Stimulated activated CD8-positive, alpha-beta memory T cell treated with anti-CD3 and anti-CD28 coated beads, Interleukin-4, amount 100 ng/mL, for 48 hours (primary cell): ENCODE results near the gene IGF2BP1.
"Not testable (repeated sequence)": the region's sequence is repeated elsewhere in the genome, so short reads cannot be mapped to it uniquely, and the experiment has no call there.

Experiments
- DNase-seq: peaks from one replicate; pipeline ENCODE4 v3.0.0-alpha.2; 2020

Gene IGF2BP1

DNA sequence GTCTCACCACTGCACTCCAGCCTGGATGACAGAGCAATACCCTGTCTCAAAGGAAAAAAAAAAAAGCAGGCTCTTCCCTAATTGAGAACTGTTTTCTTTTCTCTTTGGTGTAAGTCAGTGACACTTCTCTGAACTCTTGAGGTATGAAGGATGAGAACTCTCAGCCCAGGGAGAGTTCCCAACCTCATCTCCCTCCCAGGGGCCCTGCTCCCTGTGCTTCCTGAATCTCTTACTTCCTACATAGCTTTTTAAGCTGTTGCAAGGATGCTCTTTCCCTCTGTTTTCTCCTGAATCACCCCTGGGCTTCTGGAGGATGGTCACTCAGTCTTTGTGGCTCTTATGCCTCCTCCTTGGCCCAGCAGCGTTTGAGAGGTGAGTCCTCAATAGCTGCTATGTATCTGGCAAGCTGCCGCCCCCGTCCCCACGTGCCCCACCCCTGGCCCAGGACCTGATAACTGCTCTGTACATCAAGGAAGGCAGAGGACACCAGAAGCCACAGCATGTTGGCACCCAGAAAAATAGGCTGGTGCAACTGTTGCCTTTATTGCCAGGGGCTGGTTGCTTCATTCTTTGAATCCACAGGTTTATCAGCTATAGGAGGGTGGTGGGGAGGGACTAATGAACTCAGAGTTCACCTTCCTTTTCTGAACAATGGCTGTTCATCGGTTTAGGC lies 24.0 kb downstream of the IGF2BP1 start:
- DNase-seq, result no peak

DNA sequence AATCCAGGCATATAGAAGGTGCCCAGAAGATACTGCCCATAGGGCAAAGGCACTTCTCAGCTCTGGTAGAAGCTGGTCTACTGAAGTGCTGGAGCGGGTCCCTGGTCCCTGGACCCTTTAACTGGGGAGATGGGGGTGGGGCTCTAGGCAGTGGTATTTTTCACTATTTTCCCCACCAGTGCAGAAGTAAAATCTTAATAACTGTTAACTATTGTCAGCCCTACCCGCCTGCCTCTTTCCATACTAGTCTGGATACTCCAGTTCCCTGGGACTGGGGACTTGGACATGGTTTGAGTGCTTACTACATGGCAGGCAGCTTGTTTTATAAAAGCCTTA lies 24.6 kb downstream of the IGF2BP1 start:
- DNase-seq, result no peak

- DNase-seq, result no peak
Measured at GRCh38 chr17:49022391-49022941, 25.3 kb downstream of the IGF2BP1 start.

DNA sequence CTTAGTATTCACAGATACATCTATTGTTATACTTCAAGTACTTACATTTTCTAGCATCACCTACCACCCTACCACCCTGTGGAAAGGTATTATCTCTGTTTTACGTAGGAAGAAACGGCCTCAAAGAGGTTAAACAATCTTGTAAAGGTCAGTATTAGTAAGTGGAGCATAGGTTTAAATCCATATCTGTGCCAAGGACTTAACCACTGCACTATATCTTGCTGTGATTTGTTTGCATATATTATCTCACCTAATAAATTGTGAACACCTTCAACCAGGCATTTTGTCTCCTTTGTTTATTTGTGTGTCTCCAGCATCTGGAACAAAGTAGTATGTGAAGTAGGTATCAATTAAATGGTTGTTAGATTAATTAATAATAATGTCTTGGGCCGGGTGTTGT lies 27.3 kb downstream of the IGF2BP1 start:
- DNase-seq, result no peak

DNA sequence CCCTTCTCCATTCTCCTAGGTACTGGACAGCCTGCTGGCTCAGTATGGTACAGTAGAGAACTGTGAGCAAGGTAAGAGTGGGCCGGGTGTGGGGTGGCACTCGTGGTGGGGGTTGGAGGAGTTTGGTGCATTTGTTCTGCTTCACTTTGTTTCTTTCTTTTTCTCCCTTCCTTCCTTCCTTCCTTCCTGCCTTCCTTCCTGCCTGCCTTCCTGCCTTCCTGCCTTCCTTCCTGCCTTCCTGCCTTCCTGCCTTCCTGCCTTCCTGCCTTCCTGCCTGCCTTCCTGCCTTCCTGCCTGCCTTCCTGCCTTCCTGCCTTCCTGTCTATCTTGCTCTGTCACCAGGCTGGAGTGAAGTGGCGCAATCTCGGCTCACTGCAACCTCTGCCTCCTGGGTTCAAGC lies 29.3 kb downstream of the IGF2BP1 start:
- not testable (repeated sequence) for DNase-seq

GRCh38 chr17:49028271-49028670 lies 31.1 kb downstream of the IGF2BP1 start:
- DNase-seq, result no peak

DNA sequence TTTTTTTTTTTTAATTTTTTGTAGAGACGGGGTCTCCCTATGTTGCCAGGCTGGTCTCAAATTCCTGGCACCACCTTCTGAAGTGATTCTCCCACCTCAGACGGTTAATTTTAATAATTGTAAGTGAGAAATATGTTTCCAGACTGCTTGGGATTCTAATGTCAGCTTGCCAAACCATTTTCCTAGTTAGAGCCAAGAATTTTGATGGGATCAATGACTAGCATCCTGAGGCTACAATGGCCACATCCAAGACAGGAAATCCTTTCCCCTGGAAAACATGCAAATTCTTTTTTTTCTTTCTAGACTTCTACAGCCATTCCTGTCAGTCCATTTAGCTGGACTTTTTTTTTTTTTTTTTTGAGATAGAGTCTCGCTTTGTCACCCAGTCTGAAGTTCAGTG lies 32.6 kb downstream of the IGF2BP1 start:
- no peak for DNase-seq

GRCh38 chr17:49031965-49032928 lies 35.1 kb downstream of the IGF2BP1 start:
- DNase-seq, result peak; percentile 56

DNA sequence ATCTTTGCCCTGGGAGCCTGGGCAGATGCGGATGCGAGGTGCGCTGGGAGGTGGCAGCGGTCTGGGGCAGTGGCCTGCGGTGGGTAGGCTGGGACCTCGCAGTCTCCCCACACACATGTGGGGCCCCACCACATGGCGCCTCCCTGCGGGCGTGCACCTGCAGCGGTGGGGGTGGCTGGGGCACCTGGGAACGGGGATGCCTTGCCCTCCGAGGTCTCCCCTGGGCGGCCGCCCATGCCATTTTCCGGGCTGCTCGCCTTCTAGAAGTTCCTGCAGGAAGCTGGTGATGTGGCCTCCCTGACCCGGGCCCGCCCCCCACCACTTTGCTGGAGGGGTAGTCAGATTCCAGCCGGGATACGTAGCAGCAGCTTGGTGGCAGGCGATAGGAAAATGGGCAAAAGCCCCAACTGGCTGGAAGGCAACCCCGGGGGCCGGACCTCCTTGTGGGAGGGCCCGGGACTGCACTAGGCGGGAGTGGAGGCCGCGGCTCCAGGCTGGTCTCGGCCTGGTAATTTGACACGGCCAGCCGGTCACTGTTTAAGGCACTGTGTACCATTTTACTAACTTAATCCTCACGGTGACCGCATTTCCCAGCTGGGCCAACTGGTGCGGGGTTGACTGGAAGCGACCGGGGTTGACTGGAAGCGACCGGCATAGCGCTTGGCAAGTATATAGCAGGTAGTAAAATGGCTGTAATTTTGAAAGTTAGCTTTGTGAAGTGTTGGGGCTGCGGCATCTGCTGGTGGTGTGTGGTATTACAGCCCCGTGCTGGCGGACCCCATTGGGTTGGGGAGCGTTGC lies 38.5 kb downstream of the IGF2BP1 start:
- peak; percentile 74 for DNase-seq

GRCh38 chr17:49036270-49036626 lies 39.1 kb downstream of the IGF2BP1 start:
- no peak for DNase-seq

DNA sequence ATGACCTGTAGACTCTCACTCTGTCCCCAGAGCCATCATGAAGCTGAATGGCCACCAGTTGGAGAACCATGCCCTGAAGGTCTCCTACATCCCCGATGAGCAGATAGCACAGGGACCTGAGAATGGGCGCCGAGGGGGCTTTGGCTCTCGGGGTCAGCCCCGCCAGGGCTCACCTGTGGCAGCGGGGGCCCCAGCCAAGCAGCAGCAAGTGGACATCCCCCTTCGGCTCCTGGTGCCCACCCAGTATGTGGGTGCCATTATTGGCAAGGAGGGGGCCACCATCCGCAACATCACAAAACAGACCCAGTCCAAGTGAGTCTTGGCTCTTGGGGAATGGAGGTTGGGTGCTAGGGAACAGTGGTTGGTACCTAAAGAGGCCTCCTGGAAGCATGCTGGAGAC lies 41.0 kb downstream of the IGF2BP1 start:
- no peak for DNase-seq

DNA sequence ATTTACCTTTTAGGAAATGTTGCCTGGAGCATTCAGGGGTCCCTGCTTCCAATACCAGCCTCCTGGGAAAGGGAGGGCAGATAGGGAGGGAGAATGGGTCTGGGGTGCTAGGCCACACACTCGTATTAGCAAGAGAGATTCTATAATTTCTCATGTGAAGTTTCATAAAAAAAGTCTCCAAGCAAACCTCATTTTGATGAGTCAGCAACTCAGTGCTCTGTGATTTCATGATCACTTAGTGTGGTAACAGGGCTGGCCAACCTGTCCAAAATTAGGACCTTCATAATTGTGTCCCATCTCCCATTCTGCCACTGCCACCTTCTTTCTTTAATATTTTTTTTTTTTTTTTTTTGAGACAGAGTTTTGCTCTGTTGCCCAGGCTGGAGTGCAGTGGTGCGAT lies 41.4 kb downstream of the IGF2BP1 start:
- no peak for DNase-seq

DNA sequence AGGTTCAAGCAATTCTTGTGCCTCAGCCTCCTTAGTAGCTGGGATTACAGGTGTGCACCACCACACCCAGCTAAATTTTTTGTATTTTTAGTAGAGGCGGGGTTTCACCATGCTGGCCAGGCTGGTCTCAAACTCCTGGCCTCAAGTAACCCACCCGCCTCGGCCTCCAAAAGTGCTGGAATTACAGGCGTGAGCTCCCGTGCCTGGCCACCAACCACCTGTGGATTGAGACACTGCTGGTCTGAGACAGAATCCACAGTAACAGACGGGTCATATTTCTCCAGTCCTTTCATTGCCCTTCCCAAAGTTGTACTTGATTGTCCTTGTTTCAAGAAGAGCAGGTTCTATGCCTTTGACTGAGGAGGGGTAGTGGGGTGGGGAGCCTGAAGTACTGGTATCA lies 42.3 kb downstream of the IGF2BP1 start:
- not testable (repeated sequence) for DNase-seq

DNA sequence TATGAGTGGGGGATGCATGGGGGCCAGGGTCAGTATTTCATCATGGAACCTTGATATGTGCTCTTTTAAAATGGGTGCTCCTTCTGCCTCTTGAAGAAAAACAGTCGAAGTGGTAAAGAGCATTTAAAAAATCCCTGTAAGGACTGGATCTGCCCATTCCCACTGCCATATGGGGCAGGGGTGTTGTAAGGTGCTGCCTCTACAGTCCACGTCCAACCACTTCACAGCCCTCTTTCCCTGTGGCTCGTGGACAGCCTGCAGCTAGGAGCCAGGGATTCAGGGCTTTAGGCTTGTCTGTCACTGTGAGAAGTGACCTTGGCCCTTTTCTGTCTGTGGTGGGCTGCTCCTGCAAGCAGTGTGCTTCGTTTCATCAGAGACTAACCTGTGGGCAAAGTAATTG lies 44.3 kb downstream of the IGF2BP1 start:
- DNase-seq, result no peak

- no peak for DNase-seq
Measured at GRCh38 chr17:49045376-49045775, 48.2 kb downstream of the IGF2BP1 start.

DNA sequence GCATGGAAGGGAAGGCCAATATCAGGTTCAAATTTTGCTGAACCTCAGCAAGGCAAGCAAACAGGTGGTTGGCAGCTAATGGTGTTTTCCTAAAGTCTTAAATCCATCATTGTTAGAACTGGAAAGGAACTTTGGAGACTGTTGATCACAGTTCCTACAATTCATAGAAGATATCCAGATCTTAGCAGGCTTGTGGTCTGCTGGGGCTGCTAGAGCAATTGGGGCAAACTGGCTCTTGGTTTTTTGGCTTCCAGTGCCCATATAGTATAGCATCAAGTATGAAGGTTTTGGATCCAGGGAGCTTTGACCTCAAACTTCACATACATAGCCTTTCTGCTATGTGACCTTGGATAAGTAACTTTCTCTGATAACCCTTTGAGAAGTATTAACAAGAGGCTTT lies 49.7 kb downstream of the IGF2BP1 start:
- no peak for DNase-seq

GRCh38 chr17:49049265-49049664 lies 52.1 kb downstream of the IGF2BP1 start:
- DNase-seq, result no peak

DNA sequence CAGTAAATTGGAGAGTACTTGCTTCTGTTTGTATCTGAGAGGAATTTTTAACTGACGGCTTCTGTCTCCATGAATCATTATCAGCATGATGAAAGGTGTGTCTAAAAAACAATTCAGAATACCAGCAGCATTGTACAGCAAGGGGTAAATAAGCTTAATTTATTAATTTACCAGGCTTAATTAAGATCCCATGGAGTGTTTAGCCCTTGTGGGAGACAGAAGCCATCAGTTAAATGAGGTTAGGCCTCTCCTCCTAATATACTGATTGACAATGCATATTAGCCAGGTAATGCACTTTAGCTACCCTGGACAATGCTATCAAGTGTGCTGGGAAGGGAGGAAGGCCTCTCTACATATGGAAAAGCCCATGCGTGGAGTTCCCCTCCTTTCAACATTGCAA lies 53.4 kb downstream of the IGF2BP1 start:
- no peak for DNase-seq

DNA sequence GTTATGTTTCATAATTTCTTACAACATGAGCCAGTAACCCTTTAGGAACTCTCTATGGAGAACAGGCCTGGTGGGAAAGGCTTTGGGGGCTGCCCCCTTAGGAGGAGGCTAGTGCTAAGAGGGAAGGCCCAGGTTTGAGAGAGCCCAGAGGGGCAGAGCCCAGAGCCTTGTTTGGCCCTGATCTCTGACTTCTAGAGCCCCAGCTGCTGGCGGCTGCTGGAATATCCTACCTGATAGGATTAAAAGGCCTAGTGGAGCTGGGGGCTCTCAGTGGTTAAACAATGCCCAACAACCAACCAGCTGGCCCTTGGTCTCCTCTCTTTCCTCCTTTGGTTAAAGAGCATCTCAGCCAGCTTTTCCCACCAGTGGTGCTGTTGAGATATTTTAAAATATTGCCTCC lies 54.1 kb downstream of the IGF2BP1 start:
- no peak for DNase-seq

GRCh38 chr17:49053171-49053829 lies 56.1 kb downstream of the IGF2BP1 start:
- DNase-seq, result no peak

GRCh38 chr17:49054342-49055092 lies 57.3 kb downstream of the IGF2BP1 start:
- DNase-seq, result no peak
